ENCODE measurements around the gene SIMC1.
"Not testable (repeated sequence)": the region's sequence is repeated elsewhere in the genome, so short reads cannot be mapped to it uniquely, and the experiment has no call there.

- not testable (repeated sequence) for TF ChIP-seq CTCF, POLR2A (IDR thresholded peaks at IDR 0.05)
Observed at GRCh38 chr5:176289018-176289417, 50.8 kb downstream of the SIMC1 start.
